Stimulated activated CD4-positive, alpha-beta T cell treated with anti-CD3 and anti-CD28 coated beads, Interleukin-12 subunit alpha, Interleukin-12 subunit beta, amount 100 ng/mL, for 24 hours (primary cell): ENCODE measurements around the gene ALG9.

Source experiments
- DNase-seq, 2 experiments: peaks; one replicate each; pipeline ENCODE4 v3.0.0-alpha.2; 2020; ENCODE audit warnings: low read depth in 2 of 2

ALG9 gene

DNA sequence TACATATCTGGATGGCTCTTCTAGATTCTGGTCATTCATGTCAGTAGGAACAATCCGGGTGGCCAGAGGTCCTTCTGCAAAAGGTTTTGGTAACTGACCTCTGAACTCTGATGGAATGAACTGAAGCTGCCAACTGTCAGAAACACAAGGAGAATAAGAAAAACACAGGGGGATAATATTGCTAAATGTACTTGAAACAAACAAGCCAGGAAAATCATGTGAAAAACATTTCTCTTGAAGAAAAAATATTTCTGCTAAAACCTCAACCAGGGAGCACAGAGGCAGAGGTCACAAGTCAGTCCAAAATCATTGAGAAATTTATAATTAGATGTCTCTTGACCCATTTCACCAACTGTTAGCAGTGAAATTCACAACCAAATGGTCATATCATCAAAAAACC is 35.2 kb downstream of the ALG9 start:
- DNase-seq = no peak

- no peak for DNase-seq
Observed at GRCh38 chr11:111835665-111836064, 35.7 kb downstream of the ALG9 start.

- DNase-seq = no peak
Observed at GRCh38 chr11:111834432-111835163, 36.8 kb downstream of the ALG9 start.

GRCh38 chr11:111833524-111833923 is 37.9 kb downstream of the ALG9 start:
- no peak for DNase-seq

DNA sequence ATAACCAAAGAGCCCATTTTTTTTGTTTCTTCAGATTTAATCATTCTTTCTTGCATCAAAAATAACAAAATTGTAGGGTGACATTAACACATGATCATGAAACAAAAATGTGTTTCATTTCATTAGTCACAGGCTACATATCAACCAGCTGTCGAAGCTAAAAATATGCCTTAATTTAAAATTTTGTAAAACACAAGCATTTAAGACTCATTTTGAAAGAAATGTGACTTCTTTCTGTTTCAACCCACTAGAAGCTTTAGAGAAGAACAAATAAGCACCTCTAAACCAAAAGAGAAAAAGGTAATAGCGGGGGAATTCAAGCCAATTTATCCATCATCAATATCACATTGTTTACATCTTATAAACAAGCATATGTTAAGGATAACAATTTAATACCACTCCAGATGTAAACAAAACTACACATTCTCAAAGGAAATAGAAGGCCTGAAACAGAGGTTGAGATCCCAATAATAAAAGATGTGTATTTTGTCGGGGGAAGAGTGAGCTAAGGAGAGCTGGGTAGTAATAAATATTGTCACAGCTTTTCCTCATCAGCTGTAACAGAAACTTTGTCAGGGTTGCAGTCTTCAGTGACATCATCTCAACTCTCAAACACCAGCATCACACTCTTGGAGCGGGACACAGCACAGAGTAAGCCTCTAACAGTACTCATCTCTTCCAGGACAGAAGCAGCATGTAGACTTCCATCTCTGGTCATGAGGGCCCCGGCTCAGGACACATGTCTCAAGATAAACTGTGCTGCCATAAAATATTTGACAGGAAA is 42.0 kb downstream of the ALG9 start:
- no peak for DNase-seq

- DNase-seq = no peak
Observed at GRCh38 chr11:111826322-111826950, 44.9 kb downstream of the ALG9 start.

- DNase-seq = no peak
Observed at GRCh38 chr11:111823629-111824028, 47.8 kb downstream of the ALG9 start.

GRCh38 chr11:111823131-111823530 is 48.2 kb downstream of the ALG9 start:
- DNase-seq = no peak

- DNase-seq = no peak
Observed at GRCh38 chr11:111819829-111820237, 51.5 kb downstream of the ALG9 start.

- DNase-seq = no peak
Observed at GRCh38 chr11:111819161-111819828, 52.1 kb downstream of the ALG9 start.

- no peak for DNase-seq
Observed at GRCh38 chr11:111815489-111815888, 55.9 kb downstream of the ALG9 start.

DNA sequence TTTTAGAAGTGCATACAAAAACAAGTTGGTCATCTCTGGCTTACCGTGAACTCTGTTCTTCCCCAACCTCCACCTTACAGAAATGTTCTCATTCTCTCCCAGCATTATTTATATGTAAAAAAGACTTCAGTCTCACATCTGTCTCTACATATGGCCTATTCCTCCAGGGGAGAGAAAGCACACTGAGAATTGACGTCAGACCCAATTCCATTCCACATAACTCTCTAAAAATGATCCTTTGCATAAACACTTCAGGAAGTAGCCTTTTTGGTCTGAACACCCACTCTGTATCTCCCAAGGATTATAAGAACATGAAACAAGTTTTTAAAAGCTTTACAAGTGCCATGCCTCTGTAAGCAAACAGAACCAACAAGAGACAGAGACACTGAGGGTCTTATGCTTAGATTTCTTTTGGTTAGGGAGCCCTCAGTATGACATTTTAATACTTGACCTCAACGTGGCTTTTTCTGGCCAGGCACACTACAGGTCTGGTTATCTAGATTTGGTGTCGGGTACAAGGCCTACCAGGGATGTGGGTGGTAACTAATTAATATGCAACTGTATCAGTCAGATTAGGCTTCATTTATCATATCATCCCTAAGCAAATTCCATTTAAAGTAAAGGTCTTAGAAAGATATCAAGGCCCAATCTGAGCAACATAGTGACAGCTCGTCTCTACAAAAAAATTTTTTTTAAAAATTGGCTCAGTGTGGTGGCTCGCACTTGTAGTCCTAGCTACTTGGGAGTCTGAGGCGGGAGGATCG is 56.6 kb downstream of the ALG9 start:
- no peak for DNase-seq

GRCh38 chr11:111814106-111814505 is 57.3 kb downstream of the ALG9 start:
- DNase-seq = no peak

- no peak for DNase-seq
Observed at GRCh38 chr11:111812211-111812610, 59.2 kb downstream of the ALG9 start.

- DNase-seq = no peak
Observed at GRCh38 chr11:111811445-111811844, 59.9 kb downstream of the ALG9 start.

DNA sequence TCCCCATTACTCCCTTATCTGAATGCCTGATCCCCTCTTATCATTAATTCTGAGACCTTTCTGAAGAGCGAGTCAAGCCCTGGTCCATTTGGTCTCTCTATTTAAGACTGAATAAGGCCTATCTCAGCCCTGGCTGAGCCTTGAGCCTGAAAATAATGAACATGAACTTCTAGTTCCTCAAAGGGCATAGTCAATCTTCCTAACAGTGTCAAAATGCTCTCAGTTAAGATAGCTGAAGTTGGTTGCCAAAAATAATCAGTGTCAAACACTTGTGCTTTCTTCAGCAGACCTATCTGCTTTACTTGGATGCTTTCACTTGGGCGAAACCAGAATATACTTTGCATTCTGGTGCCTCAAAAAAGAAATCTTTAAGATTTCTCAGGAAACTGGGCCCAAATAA is 62.5 kb downstream of the ALG9 start:
- DNase-seq = no peak

DNA sequence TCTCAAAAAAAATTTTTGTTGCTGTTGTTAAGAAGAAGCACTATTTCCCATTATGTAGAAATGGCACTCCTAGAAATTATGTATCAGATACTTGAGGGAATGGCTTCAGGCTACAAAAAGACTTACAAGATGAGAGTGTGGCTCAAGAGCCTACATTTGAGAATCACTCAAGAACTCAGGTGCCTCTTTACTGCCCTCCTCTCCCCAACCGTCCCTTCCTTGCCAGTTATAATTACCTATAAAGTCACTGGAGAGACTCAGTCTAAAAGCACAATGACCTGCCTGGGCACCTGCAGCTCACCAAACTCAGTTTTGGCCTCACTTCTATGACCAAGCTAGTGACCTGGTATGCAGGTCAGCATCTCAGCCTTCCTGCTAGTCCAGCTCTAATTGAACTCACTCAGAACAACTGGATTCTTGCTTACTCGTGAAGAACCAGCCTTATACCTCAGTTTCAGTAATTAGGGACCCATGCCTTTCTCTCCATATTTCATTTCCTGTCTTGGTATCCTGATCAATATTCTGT is 63.3 kb downstream of the ALG9 start:
- no peak for DNase-seq

DNA sequence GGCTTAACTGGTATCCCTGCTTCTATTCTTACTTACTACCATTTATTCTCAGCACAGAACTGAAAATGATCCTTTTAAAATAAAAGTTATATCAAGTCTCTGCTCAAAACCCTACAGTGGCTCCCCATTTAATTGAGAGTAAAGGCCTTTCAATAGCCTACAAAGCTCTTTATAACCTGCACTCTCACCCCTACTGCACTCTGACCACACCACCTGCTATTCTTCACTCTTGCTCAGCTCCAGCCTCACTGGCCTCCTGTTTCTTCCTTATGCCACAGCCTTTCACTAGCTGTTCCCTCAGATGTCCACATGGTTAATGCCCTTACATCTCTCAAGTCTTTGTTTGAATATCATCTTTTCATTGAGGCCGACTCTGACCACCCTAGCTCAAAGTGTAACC is 64.3 kb downstream of the ALG9 start:
- no peak for DNase-seq

- DNase-seq = no peak
Observed at GRCh38 chr11:111801135-111801534, 70.2 kb downstream of the ALG9 start.

DNA sequence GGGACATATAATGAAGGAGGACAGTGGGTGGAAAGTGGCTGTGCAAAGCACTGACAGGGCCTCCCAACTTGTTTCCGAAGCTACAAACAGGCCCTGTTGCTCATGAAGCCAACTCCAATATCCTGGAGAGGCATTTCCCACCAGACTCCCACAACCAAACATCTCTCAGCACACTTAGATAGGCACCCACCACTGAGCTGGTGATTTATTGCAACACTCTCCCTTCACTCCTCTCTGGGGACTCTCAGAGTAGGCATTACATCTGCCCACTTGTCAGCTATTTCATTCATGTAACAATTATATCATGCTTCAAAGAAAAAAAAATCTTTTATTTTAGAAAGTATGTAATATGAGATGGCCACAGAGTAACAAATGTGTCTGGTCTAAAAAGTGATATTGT is 73.1 kb downstream of the ALG9 start:
- no peak for DNase-seq

GRCh38 chr11:111797145-111797581 is 74.2 kb downstream of the ALG9 start:
- no peak for DNase-seq
